GM19193 (cell line): ENCODE measurements around the gene EREG.

ENCODE experiments used
- POLR2A ChIP-seq: IDR thresholded peaks from 4 replicates; pipeline ENCODE4 v1.6.1; 2011; ENCODE audit not compliant: insufficient read depth, insufficient read length; ENCODE audit errors: extremely low read depth

The EREG gene

GRCh38 chr4:74375824-74376426 is 11.0 kb downstream of the EREG start:
- TF ChIP-seq POLR2A: no peak

DNA sequence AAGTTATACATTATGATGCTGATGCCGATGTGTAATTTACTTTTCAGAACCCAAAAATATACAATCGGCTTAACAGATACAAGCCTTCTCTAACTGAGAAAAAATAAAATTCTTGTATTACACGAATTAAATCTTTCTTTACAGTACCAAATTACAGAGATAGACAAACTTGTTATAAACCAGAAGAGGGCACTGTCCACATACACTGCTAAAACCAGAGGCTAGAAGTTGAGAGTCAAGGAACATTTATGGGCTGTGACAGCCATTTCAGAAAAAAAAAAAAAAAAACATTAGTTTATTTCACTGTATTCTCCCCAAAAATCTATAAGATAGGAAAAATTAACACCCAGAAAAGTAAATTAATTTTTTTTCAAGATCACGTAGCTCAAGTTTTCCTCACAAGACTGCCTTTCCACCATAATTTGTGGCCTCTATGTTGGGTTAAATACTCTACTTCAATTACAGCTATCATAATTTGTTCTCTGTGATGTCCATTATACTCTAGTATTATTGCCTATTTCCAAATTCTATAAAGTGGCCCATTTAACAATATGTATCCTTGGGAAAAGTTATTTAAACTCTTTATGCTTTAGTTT is 12.0 kb downstream of the EREG start:
- TF ChIP-seq POLR2A: no peak

- no peak for TF ChIP-seq POLR2A
Observed at GRCh38 chr4:74377714-74378113, 12.8 kb downstream of the EREG start.

GRCh38 chr4:74378573-74378972 is 13.6 kb downstream of the EREG start:
- TF ChIP-seq POLR2A: no peak

DNA sequence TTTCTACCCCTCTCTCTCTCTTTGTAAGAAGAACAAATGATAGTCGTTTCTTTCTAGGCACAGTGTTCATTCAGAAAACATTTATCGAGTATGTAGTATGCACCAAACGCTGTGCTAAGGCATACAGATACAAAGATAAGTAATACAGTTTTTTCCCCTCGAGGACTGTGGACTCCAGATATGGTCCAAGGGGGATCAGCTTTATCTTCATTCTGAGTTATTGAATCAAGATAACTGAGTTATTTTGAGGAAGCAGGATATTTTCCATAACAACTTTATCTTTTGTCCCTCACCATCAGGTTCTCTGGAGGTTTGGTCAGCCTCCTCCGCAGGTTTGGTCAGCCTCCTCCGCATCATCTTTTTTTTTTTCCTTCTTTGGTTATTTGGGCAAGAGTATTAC is 15.0 kb downstream of the EREG start:
- TF ChIP-seq POLR2A: no peak

DNA sequence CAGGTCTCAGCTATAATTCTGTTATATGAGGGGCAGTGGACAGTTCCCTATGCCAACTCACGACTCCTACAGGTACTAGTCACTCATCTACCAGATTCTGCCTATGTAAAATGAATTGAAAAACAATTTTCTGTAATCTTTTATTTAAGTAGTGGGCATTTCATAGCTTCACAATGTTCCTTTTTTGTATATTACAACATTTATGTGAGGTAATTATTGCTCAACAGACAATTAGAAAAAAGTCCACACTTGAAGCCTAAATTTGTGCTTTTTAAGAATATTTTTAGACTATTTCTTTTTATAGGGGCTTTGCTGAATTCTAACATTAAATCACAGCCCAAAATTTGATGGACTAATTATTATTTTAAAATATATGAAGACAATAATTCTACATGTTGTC is 20.4 kb downstream of the EREG start:
- TF ChIP-seq POLR2A: no peak

GRCh38 chr4:74386159-74386558 is 21.2 kb downstream of the EREG start:
- TF ChIP-seq POLR2A: no peak

- no peak for TF ChIP-seq POLR2A
Observed at GRCh38 chr4:74387790-74388189, 22.8 kb downstream of the EREG start.

- no peak for TF ChIP-seq POLR2A
Observed at GRCh38 chr4:74389494-74389893, 24.5 kb downstream of the EREG start.

- TF ChIP-seq POLR2A: no peak
Observed at GRCh38 chr4:74390677-74391076, 25.7 kb downstream of the EREG start.

DNA sequence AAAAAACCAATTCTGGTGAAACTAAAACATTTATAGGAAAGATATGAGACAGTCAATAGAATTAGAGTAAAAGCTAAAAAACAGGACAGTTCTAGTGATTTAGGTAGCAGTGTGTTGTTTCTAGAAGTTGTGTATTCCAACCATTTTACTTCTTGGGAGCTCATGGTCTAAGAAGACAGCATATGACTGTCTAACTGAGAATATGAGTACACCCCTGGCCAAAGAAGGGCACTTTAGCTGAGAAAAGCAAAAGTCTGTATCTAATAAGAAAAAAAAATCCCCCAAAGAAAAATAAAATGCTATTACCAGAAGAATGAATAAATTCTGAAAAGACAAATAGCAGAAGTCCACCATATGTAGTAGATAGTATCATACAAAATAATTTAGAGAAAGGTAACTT is 26.4 kb downstream of the EREG start:
- no peak for TF ChIP-seq POLR2A

GRCh38 chr4:74391890-74392475 is 27.0 kb downstream of the EREG start:
- no peak for TF ChIP-seq POLR2A

DNA sequence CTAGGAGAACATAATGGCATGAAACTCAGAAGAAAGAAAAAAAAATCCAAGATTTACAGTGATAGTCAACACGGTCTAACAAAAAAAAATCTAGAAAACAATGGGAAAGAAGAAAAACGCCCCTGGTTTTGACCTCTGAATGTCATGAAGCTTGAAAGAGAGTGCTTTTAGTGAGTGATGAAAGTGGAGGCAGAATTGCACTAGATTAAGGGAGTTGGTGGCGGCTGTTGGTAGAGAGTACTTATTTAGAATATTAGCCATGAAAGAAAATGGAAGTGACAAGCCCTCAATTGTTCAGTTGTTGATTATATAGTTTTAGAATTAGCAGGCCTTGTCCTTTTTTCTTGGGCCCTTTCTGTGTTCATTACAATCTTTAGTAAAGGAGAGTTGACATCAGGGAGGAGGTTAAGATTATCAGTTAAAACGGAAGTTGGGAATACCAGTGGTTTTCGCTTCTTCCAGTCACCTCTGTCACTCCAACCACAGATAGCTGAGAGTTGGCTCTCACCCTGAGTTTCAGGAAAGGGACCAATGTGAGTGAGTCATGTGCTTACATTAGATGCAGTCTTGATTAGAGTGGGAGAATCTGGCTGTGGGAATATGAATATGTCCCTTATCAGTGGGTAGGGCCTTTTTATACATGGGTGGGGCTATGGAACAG is 29.7 kb downstream of the EREG start:
- no peak for TF ChIP-seq POLR2A

GRCh38 chr4:74395633-74396032 is 30.7 kb downstream of the EREG start:
- TF ChIP-seq POLR2A: no peak

- TF ChIP-seq POLR2A: no peak
Observed at GRCh38 chr4:74397748-74398426, 32.9 kb downstream of the EREG start.
